Brain microvascular endothelial cell (primary cell): ENCODE results near the gene PAQR7.
"Not testable (repeated sequence)": the region's sequence is repeated elsewhere in the genome, so short reads cannot be mapped to it uniquely, and the experiment has no call there.

Source experiments
- DNase-seq: peaks from one replicate; pipeline ENCODE4 v3.0.0-alpha.2; 2020
- H3K27ac ChIP-seq: fragments of 250-450 bp; sonication (Bioruptor Pico); 2 replicates; pipeline ENCODE4 v1.5.1; 2020; ENCODE audit warnings: mild to moderate bottlenecking, moderate library complexity
- H3K27me3 ChIP-seq: fragments of 250-450 bp; sonication (Bioruptor Pico); replicated peaks from 2 replicates; pipeline ENCODE4 v1.5.1; 2020; ENCODE audit warnings: mild to moderate bottlenecking
- H3K36me3 ChIP-seq: fragments of 250-450 bp; sonication (Bioruptor Pico); replicated peaks from 2 replicates; pipeline ENCODE4 v1.5.1; 2020; ENCODE audit warnings: mild to moderate bottlenecking
- H3K4me3 ChIP-seq: 2 replicates; pipeline ENCODE4 v1.5.1; 2011; ENCODE audit warnings: low read depth, mild to moderate bottlenecking, control low read depth, low read length, moderate library complexity
- CTCF ChIP-seq: IDR thresholded peaks from 2 replicates; pipeline ENCODE4 v1.5.1; 2011; ENCODE audit warnings: low read depth, mild to moderate bottlenecking, moderate library complexity, low read length, control low read depth, inconsistent platforms; ENCODE audit errors: missing control alignments
- in situ Hi-C: cut with HindIII; loops from 2 replicates; pipeline ENCODE4 v1.10.0; 2017; ENCODE audit warnings: low sequenced_read_pairs, low pct_ligation_motif_present

Gene PAQR7

GRCh38 chr1:25848531-25848930 is 27.0 kb downstream of the PAQR7 start:
- in situ Hi-C loops: no loop called here
- no peak for TF ChIP-seq CTCF
- Histone ChIP-seq H3K36me3 (no peaks in the 10 kb centered on the region), H3K4me3 (no peak overlapping the region), H3K27me3 (no peaks in the 10 kb centered on the region), H3K27ac (no peak overlapping the region)
- DNase-seq: no peak

- Histone ChIP-seq H3K27me3 (no peaks in the 10 kb centered on the region), H3K27ac (no peak overlapping the region), H3K36me3 (no peaks in the 10 kb centered on the region), H3K4me3 (no peak overlapping the region)
- in situ Hi-C loops: no loop called here
- TF ChIP-seq CTCF: no peak
- no peak for DNase-seq
Observed at GRCh38 chr1:25847929-25848328, 27.6 kb downstream of the PAQR7 start.

- Histone ChIP-seq H3K4me3 (no peak overlapping the region), H3K36me3 (no peaks in the 10 kb centered on the region), H3K27me3 (no peaks in the 10 kb centered on the region), H3K27ac (no peak overlapping the region)
- DNase-seq: no peak
- no peak for TF ChIP-seq CTCF
- in situ Hi-C loops: no loop called here
Observed at GRCh38 chr1:25845664-25846063, 29.8 kb downstream of the PAQR7 start.

GRCh38 chr1:25844536-25845337 is 30.8 kb downstream of the PAQR7 start:
- Histone ChIP-seq H3K27ac (no peak overlapping the region), H3K27me3 (no peaks in the 10 kb centered on the region), H3K4me3 (no peak overlapping the region), H3K36me3 (no peaks in the 10 kb centered on the region)
- in situ Hi-C loops: no loop called here
- DNase-seq: no peak
- no peak for TF ChIP-seq CTCF

- in situ Hi-C loops: no loop called here
- Histone ChIP-seq H3K4me3 (no peak overlapping the region), H3K36me3 (no peaks in the 10 kb centered on the region), H3K27me3 (no peaks in the 10 kb centered on the region), H3K27ac (no peak overlapping the region)
- no peak for DNase-seq
- TF ChIP-seq CTCF: no peak
Observed at GRCh38 chr1:25843483-25843882, 32.0 kb downstream of the PAQR7 start.

GRCh38 chr1:25839808-25840207 is 35.7 kb downstream of the PAQR7 start:
- H3K27ac ChIP-seq, H3K36me3 ChIP-seq, DNase-seq, H3K27me3 ChIP-seq, in situ Hi-C loops, H3K4me3 ChIP-seq: not testable (repeated sequence)
